ENCODE measurements around the gene PKP4.

The PKP4 gene

DNA sequence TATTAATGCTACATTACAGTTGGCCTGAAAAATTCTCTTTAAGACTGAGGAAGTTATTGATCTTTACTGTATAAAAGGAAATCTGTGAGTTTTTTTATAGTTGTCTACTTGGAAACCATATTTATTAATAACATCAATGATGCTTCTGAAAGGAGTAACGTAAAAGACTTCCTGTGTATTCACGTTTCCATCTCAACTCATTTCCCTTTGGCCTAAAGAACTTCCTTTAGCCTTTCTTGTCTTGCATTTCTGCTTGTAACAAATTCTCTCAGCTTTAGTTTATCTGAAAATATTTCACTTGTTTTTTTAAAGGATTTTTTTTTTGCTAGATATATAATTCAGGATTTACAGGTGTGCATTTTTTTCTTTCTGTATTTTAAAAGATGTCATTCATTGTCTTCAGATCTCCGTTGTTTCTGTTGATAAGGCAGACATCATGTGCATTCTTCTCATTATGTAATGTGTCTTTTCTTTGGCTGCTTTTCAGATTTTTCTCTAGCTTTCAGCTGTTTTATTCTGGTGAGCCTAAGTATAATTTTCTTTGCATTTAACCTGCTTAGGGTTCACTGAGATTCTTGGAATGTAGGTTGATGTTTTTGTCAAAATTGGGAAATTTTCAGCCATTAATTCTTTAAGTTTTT lies 179.3 kb downstream of the PKP4 start:
- TF ChIP-seq, protein P1, sequence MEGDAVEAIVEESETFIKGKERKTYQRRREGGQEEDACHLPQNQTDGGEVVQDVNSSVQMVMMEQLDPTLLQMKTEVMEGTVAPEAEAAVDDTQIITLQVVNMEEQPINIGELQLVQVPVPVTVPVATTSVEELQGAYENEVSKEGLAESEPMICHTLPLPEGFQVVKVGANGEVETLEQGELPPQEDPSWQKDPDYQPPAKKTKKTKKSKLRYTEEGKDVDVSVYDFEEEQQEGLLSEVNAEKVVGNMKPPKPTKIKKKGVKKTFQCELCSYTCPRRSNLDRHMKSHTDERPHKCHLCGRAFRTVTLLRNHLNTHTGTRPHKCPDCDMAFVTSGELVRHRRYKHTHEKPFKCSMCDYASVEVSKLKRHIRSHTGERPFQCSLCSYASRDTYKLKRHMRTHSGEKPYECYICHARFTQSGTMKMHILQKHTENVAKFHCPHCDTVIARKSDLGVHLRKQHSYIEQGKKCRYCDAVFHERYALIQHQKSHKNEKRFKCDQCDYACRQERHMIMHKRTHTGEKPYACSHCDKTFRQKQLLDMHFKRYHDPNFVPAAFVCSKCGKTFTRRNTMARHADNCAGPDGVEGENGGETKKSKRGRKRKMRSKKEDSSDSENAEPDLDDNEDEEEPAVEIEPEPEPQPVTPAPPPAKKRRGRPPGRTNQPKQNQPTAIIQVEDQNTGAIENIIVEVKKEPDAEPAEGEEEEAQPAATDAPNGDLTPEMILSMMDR (IDR thresholded peaks at IDR 0.05; ENCODE audit: low read depth, low read length): no peak
- H3K4me3 ChIP-seq (ENCODE audit: low read depth, low read length): no peak overlapping the region

DNA sequence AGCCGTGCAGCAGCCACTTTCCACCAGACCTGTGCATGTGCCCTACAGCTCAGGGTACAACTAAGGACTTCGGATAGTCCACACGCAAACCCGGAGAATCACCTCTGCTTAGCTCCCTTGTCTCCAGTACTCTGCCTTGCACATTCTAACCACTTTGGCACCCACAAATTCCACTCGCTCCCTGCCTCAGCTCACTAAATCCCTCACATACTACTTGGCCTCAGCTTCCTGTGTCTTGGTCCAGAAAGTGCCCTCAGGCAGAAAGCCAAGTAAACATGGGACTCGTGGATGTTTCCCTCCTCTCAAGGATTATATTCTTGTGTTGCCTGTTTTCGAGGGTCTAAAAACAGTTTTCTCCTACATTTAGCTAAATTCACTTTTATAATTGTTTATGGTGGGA lies 180.6 kb downstream of the PKP4 start:
- TF ChIP-seq, protein P1 (IDR thresholded peaks at IDR 0.05; ENCODE audit: low read depth, low read length): no peak
- no peak overlapping the region for H3K4me3 ChIP-seq (ENCODE audit: low read depth, low read length)

GRCh38 chr2:158644139-158644538 lies 187.4 kb downstream of the PKP4 start:
- H3K4me3 ChIP-seq (ENCODE audit: low read depth, low read length): no peak overlapping the region
- TF ChIP-seq, protein P1 (IDR thresholded peaks at IDR 0.05; ENCODE audit: low read depth, low read length): no peak

GRCh38 chr2:158645299-158645698 lies 188.5 kb downstream of the PKP4 start:
- H3K4me3 ChIP-seq (ENCODE audit: low read depth, low read length): no peak overlapping the region
- TF ChIP-seq, protein P1 (IDR thresholded peaks at IDR 0.05; ENCODE audit: low read depth, low read length): no peak

DNA sequence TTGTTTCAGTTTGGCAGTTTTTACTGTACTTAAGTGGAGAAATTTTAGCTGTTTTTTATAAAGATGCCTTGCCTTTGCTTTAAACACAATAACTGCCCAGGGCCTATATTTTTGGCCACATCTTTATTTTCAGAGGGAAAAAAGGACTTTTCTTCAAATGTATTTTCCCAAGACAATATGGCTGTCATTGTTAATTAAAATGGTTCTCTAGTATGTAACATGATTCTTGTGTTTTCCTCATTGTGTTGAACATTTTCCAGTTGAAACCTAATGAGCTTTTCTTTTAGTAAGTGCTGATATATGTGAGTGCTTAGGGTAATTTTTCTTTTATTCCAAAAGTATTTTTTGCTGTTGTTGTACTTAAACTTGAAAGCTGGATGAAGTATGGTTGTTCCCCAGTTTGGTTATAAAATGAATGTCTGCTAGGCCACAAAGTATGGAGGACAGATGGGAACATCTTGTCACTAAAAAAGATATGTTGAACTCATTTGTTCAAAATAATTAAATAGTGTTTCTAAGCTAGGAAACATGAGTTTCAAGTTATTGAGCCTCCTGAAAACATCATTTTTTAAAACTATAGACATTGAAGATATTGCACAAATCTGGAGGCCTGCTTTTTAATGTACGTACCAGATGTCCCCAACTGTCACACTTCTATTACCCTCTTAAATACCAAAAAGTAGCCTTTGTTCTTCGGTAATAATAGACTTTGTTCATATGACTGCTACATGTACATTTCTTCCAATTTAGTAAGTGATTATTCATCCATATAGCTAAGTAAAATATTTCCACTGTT lies 190.9 kb downstream of the PKP4 start:
- H3K4me3 ChIP-seq (ENCODE audit: low read depth, low read length): no peak overlapping the region
- TF ChIP-seq, protein P1 (IDR thresholded peaks at IDR 0.05; ENCODE audit: low read depth, low read length): no peak

GRCh38 chr2:158649846-158650245 lies 193.1 kb downstream of the PKP4 start:
- H3K4me3 ChIP-seq (ENCODE audit: low read depth, low read length): no peak overlapping the region

More at GRCh38 chr2:158649846-158650245, 193.1 kb downstream of the PKP4 start:
- TF ChIP-seq, protein P1 (IDR thresholded peaks at IDR 0.05; ENCODE audit: low read depth, low read length): no peak
